Femur (tissue), 1 donor: ENCODE measurements around the gene ZNF747.
A peak's percentile ranks its signal among the peaks of the same experiment; 100 is the strongest.

ENCODE experiments used
- DNase-seq: peaks from one replicate; pipeline ENCODE4 v3.0.0-alpha.2; 2017

The ZNF747 gene

GRCh38 chr16:30510376-30510938, 24.2 kb downstream of the ZNF747 start:
- no peak for DNase-seq

GRCh38 chr16:30509081-30509765, 25.4 kb downstream of the ZNF747 start:
- DNase-seq = no peak

GRCh38 chr16:30503403-30504296, 31.0 kb downstream of the ZNF747 start:
- DNase-seq = no peak

GRCh38 chr16:30499284-30499683, 35.4 kb downstream of the ZNF747 start:
- no peak for DNase-seq

DNA sequence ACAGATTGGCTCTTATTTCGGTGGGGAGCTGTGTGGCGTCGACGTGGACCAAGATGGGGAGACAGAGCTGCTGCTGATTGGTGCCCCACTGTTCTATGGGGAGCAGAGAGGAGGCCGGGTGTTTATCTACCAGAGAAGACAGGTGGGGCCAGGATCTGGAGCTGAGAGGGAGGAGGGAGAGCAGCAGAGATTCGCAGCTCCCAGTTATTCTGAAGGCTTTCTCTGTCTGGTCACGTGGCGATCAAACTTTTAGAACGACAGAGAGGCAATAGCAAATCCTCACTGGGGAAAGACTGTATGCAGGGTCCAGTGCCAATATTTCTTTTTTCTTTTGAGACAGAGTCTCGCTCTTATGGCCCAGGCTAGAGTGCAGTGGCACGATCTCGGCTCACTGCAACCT, 39.9 kb downstream of the ZNF747 start:
- DNase-seq = no peak

- DNase-seq = no peak
These were observed 40.6 kb downstream of the ZNF747 start for GRCh38 chr16:30493941-30494488.

DNA sequence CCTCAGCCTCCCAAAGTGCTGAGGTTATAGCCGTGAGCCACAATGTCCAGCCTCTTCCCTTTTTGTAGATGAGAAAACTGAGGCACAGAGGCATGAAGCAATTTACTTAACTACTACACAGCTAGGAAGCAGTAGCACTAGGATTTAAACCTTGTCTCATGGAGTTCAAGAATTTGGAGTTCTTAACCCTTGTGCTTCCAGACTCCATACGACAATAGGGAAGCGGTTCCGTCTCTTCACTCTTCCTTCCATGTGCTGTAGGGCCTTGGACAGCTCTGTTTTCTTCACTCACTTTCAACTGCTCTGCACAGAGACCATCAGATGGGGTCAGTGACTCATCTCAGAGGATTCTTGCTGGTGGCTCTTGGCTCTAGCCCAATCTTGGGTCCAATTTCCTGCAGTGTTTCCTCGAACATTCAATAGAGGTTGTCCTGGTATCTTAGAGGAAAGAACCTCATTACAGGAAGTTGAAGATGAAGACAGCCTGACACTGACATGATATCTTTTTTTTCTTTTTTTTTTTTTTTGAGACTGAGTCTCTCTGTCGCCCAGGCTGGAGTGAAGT, 42.8 kb downstream of the ZNF747 start:
- DNase-seq = peak; percentile 50

DNA sequence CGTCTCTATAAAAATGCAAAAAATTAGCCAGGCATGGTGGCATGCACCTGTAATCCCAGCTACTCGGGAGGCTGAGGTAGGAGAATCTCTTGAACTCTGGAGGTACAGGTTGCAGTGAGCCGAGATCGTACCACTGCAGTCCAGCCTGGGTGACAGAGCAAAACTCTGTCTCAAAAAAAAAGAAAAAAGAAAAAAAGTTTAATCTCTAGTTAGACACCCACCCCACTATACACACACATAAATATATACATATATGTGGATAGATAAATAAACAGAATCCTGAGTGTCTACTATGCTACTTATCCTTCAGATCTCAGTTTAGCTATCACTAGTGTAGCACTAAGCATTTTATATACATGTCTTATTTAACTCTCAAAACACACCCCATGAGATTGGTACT, 43.4 kb downstream of the ZNF747 start:
- DNase-seq = no peak

DNA sequence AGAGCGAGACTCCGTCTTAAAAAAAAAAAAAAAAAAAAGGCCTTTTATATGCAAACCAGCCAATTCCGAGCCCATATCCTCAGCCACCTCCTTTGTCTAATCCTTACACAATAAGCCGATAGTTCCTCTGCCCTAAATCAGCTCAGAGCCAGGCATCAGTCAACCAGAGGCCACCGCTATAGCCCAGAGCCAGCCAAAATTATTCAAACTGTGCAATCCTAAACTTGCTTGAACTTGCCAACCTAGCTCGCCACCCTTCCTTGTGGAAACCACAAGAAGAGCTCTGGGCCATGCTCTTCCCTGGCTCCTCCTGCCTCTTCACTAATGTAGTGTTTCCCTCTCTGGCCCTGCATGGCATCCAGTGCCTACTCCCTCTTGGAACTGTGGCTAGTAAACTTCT, 44.4 kb downstream of the ZNF747 start:
- DNase-seq = no peak

DNA sequence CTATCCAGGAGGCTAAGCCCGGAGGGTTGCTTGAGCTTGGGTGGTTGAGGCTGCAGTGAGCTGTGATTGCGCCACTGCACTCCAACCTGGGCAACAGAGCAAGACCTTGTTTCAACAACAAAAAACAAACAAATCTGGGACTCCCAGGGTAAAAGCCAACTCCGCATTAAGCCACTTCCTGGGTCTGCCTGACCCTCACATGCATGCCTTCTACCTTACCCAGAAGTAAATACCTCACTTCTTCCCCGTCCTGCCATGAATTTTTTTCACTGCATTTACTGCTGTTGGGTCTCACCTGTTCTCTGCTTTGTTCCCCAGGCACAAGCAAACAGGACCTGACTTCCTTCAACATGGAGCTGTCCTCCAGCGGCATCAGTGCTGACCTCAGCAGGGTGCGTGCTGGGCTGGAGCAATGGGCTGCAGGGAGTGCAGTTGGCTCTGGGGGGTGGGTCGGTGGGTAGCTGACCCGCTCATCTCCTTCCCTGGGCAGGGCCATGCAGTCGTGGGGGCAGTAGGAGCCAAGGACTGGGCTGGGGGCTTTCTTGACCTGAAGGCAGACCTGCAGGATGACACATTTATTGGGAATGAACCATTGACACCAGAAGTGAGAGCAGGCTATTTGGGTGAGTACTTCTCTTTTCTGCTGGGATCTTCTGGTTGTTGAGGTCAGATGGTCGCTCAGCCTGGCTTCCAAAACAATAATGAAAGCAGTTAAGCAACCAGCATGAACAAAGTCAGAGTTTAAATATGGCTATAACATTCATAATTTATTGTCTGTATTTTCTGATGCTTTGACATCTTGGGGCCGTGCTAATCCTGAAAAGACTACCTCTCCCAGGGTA, 45.7 kb downstream of the ZNF747 start:
- DNase-seq = no peak

- no peak for DNase-seq
These were observed 48.7 kb downstream of the ZNF747 start for GRCh38 chr16:30485818-30486436.

GRCh38 chr16:30484887-30485286, 49.8 kb downstream of the ZNF747 start:
- DNase-seq = no peak

DNA sequence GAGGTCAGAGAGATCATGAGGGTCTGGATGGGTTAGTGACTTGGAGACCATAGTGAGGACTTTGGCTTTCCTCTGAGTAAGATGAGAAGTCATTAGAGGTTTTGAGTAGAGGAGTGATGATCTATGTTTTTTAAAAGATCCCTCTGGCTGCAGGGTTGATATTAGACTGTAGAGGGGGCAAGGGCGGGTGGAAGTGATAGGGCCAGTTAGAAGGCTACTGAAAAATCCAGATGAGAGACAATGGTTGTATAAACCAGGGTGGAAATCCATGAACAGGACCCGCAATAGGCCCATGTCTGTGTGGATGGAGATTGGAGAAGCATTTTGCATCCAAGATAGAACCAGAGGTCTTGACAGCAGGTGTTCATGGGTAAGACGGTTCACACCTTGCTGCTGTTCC, 52.3 kb downstream of the ZNF747 start:
- no peak for DNase-seq

- no peak for DNase-seq
These were observed 53.3 kb downstream of the ZNF747 start for GRCh38 chr16:30481381-30481780.
